ENCODE measurements around the gene SLC50A1. TPM values are rescaled to one million over a fixed set of nuclear protein-coding genes. Genes with fewer than 3 reads are reported as not detected.
"Not testable (repeated sequence)": the region's sequence is repeated elsewhere in the genome, so short reads cannot be mapped to it uniquely, and the experiment has no call there.

SLC50A1 gene
- total RNA-seq, 1 experiment from 2014 or later, result 75.2 TPM

- Histone ChIP-seq H3K27ac (ENCODE audit: low read length) (no peak overlapping the region), H4K20me1 (ENCODE audit: low read length) (no peaks in the 10 kb centered on the region), H3K9ac (ENCODE audit: low read length) (no peak overlapping the region), H3K9me2 (replicated peaks; ENCODE audit: low read length) (no peaks in the 10 kb centered on the region), H3K4me2 (ENCODE audit: low read length) (no peak overlapping the region), H3K9me3 (ENCODE audit: low read length) (no peaks in the 10 kb centered on the region), H3F3A (ENCODE audit: low read length, unreplicated experiment) (no peaks in the 10 kb centered on the region), H3K27me3 (ENCODE audit: low read length) (no peaks in the 10 kb centered on the region), H3K4me1 (ENCODE audit: insufficient read depth, low read length) (no peaks in the 10 kb centered on the region), H3K4me3 (ENCODE audit: low read length) (no peak overlapping the region), H2AFZ (ENCODE audit: low read length) (no peak overlapping the region), H3K79me2 (ENCODE audit: low read length) (no peaks in the 10 kb centered on the region), H3K36me3 (ENCODE audit: low read depth, low read length) (no peaks in the 10 kb centered on the region)
- TF ChIP-seq EZH2 (IDR thresholded peaks at IDR 0.05; ENCODE audit: low read length, unreplicated experiment), result no peak
- TF ChIP-seq CTCF (conservative IDR thresholded peaks at IDR 0.05; ENCODE audit: low read depth, low read length), result no peak
- TF ChIP-seq EZH2phosphoT487 (IDR thresholded peaks at IDR 0.05; ENCODE audit: borderline replicate concordance, low read length), result no peak
- BruUV-seq (replicated peaks), result no TSS peak
- CTCF ChIA-PET, result no interaction called here
- no peak for DNase-seq
- POLR2A ChIA-PET (ENCODE audit: unreplicated experiment), result no interaction called here
- ATAC-seq, result no peak
- intact Hi-C loops (cut with micrococcal nuclease), result no loop called here
Measured at GRCh38 chr1:155158991-155159390, 23.3 kb downstream of the SLC50A1 start.

GRCh38 chr1:155160128-155160527 lies 24.5 kb downstream of the SLC50A1 start:
- no peaks in the 10 kb centered on the region for H3K4me1 ChIP-seq (ENCODE audit: insufficient read depth, low read length)
- H3F3A ChIP-seq (ENCODE audit: low read length, unreplicated experiment), result no peaks in the 10 kb centered on the region
- no peaks in the 10 kb centered on the region for H3K9me2 ChIP-seq (replicated peaks; ENCODE audit: low read length)
- TF ChIP-seq CTCF (conservative IDR thresholded peaks at IDR 0.05; ENCODE audit: low read depth, low read length) (no peak), EZH2phosphoT487 (IDR thresholded peaks at IDR 0.05; ENCODE audit: borderline replicate concordance, low read length) (no peak), EZH2 (IDR thresholded peaks at IDR 0.05; ENCODE audit: low read length, unreplicated experiment) (no peak)
- no peaks in the 10 kb centered on the region for H3K79me2 ChIP-seq (ENCODE audit: low read length)
- no peak overlapping the region for H3K4me3 ChIP-seq (ENCODE audit: low read length)
- H3K9ac ChIP-seq (ENCODE audit: low read length), result no peak overlapping the region
- H3K4me2 ChIP-seq (ENCODE audit: low read length), result no peak overlapping the region
- no TSS peak for BruUV-seq (replicated peaks)
- DNase-seq (no peak), ATAC-seq (no peak)
- ChIA-PET CTCF (no interaction called here), POLR2A (ENCODE audit: unreplicated experiment) (no interaction called here)
- H4K20me1 ChIP-seq (ENCODE audit: low read length), result no peaks in the 10 kb centered on the region
- intact Hi-C loops (cut with micrococcal nuclease), result no loop called here
- no peaks in the 10 kb centered on the region for H3K27me3 ChIP-seq (ENCODE audit: low read length)
- H3K36me3 ChIP-seq (ENCODE audit: low read depth, low read length), result no peaks in the 10 kb centered on the region
- H2AFZ ChIP-seq (ENCODE audit: low read length), result no peak overlapping the region
- H3K9me3 ChIP-seq (ENCODE audit: low read length), result no peaks in the 10 kb centered on the region
- no peak overlapping the region for H3K27ac ChIP-seq (ENCODE audit: low read length)

DNA sequence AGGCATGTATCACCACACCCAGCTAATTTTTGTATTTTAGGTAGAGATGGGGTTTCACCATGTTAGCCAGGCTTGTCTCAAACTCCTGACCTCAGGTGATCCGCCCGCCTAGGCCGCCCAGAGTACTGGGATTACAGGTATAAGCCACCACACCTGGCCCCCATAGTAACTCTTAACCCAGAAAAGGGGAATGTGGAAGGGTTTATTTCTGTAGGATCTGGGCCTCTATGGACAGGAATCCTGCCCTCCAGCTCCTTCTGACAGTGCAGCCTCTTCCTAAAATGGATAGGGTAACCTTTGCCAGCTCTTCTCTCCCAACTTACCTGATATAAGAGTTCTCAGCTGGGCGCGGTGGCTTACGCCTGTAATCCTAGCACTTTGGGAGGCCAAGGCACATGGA lies 27.0 kb downstream of the SLC50A1 start:
- H2AFZ ChIP-seq (ENCODE audit: low read length); H3K79me2 ChIP-seq (ENCODE audit: low read length); BruUV-seq (replicated peaks); H3K4me3 ChIP-seq (ENCODE audit: low read length); DNase-seq; H3K9ac ChIP-seq (ENCODE audit: low read length); H3K36me3 ChIP-seq (ENCODE audit: low read depth, low read length); H3K9me3 ChIP-seq (ENCODE audit: low read length); intact Hi-C loops (cut with micrococcal nuclease); H3K27ac ChIP-seq (ENCODE audit: low read length); POLR2A ChIA-PET (ENCODE audit: unreplicated experiment); H3K9me2 ChIP-seq (replicated peaks; ENCODE audit: low read length); H4K20me1 ChIP-seq (ENCODE audit: low read length); CTCF ChIA-PET; H3K4me1 ChIP-seq (ENCODE audit: insufficient read depth, low read length); H3F3A ChIP-seq (ENCODE audit: low read length, unreplicated experiment); ATAC-seq; H3K4me2 ChIP-seq (ENCODE audit: low read length); H3K27me3 ChIP-seq (ENCODE audit: low read length): not testable (repeated sequence)

GRCh38 chr1:155163785-155164184 lies 28.1 kb downstream of the SLC50A1 start:
- H2AFZ ChIP-seq (ENCODE audit: low read length); H3K79me2 ChIP-seq (ENCODE audit: low read length); H3K9ac ChIP-seq (ENCODE audit: low read length); H3K27ac ChIP-seq (ENCODE audit: low read length); H3K4me1 ChIP-seq (ENCODE audit: insufficient read depth, low read length); H3F3A ChIP-seq (ENCODE audit: low read length, unreplicated experiment); intact Hi-C loops (cut with micrococcal nuclease); POLR2A ChIA-PET (ENCODE audit: unreplicated experiment); H3K4me3 ChIP-seq (ENCODE audit: low read length); H3K27me3 ChIP-seq (ENCODE audit: low read length); H3K9me2 ChIP-seq (replicated peaks; ENCODE audit: low read length); ATAC-seq; BruUV-seq (replicated peaks); H3K36me3 ChIP-seq (ENCODE audit: low read depth, low read length); CTCF ChIA-PET; H3K9me3 ChIP-seq (ENCODE audit: low read length); DNase-seq; H3K4me2 ChIP-seq (ENCODE audit: low read length); H4K20me1 ChIP-seq (ENCODE audit: low read length): not testable (repeated sequence)

- H3F3A ChIP-seq (ENCODE audit: low read length, unreplicated experiment); H3K27me3 ChIP-seq (ENCODE audit: low read length); H3K4me3 ChIP-seq (ENCODE audit: low read length); H3K79me2 ChIP-seq (ENCODE audit: low read length); ATAC-seq; H3K4me2 ChIP-seq (ENCODE audit: low read length); BruUV-seq (replicated peaks); H3K27ac ChIP-seq (ENCODE audit: low read length); H3K36me3 ChIP-seq (ENCODE audit: low read depth, low read length); CTCF ChIA-PET; intact Hi-C loops (cut with micrococcal nuclease); H3K9me3 ChIP-seq (ENCODE audit: low read length); H3K4me1 ChIP-seq (ENCODE audit: insufficient read depth, low read length); H3K9ac ChIP-seq (ENCODE audit: low read length); DNase-seq; H2AFZ ChIP-seq (ENCODE audit: low read length); H3K9me2 ChIP-seq (replicated peaks; ENCODE audit: low read length); POLR2A ChIA-PET (ENCODE audit: unreplicated experiment); H4K20me1 ChIP-seq (ENCODE audit: low read length): not testable (repeated sequence)
Measured at GRCh38 chr1:155164625-155165024, 29.0 kb downstream of the SLC50A1 start.

Data from PC-3 (cell line).